Adipocyte (in vitro differentiated cells): Measurements from ENCODE around the gene UVRAG.
A peak's percentile ranks its signal among the peaks of the same experiment; 100 is the strongest.

Experiments
- DNase-seq: peaks from one replicate; pipeline ENCODE4 v3.0.0-alpha.2; 2015; ENCODE audit warnings: low read depth
- H3K27me3 ChIP-seq: replicated peaks from 2 replicates; pipeline ENCODE4 v1.7.0; 2013; ENCODE audit warnings: mild to moderate bottlenecking, low read length, moderate library complexity; ENCODE audit not compliant: control insufficient read depth, insufficient read depth
- H3K36me3 ChIP-seq: 2 replicates; pipeline ENCODE4 v1.7.0; 2013; ENCODE audit warnings: low read length, mild to moderate bottlenecking, moderate library complexity; ENCODE audit not compliant: control insufficient read depth, insufficient read depth, severe bottlenecking
- H3K4me1 ChIP-seq: 2 replicates; pipeline ENCODE4 v1.7.0; 2013; ENCODE audit warnings: mild to moderate bottlenecking, low read length, moderate library complexity; ENCODE audit not compliant: control insufficient read depth, insufficient read depth
- H3K4me3 ChIP-seq: 2 replicates; pipeline ENCODE4 v1.7.0; 2013; ENCODE audit warnings: mild to moderate bottlenecking, low read length, moderate library complexity
- H3K9ac ChIP-seq: 2 replicates; pipeline ENCODE4 v1.7.0; 2013; ENCODE audit warnings: mild to moderate bottlenecking, low read length, moderate library complexity
- H3K9me3 ChIP-seq: 2 replicates; pipeline ENCODE4 v1.7.0; 2013; ENCODE audit warnings: mild to moderate bottlenecking, low read length, moderate library complexity; ENCODE audit not compliant: control insufficient read depth

Gene UVRAG

DNA sequence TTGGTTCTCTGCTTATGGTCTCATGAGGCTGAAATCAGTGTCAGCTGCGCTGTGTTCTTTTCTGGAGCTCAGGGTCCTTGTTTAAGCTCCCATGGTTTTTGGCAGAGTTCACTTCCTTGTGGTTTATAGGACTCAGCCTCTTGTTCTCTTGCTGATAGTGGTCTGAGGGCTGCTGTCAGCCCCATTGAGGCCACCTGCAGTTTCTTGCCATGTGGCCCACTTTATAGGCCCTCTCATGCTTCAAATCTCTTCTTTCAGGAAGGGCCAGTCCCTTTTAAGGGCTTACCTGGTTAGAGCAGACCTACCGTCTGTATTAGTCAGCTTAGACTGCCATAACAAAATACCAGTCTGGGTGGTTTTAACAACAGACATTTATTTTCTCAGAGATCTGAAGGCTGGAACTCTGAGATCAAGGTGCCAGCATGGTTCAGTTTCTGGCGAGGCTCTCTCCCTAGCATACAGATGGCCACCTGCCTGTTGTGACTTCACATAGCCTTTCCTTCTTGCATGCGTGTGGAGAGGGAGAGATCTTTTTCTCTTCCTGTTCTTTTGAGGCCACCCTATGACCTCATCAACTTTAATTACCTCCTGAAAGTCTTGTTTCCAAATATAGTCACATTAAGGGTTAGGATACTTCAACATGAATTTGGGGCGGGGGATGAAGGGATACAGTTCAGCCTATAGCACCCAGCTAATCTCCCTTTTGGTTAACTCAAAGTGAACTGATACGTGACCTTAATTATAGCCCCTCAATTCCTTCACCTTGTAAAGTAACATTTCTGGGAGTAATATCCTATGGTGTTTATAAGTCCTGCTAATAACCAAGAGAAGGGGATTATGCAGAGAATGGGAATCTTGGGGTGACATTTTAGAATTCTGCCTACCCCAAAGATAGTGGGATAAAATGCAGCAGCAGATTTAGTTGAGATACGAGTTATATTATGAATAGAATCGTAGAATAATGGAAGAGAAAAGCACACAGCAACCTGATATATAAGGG lies 131.8 kb downstream of the UVRAG start:
- H3K9ac ChIP-seq: no peak overlapping the region
- no peak overlapping the region for H3K4me3 ChIP-seq
- no peaks in the 10 kb centered on the region for H3K27me3 ChIP-seq
- H3K4me1 ChIP-seq: peaks cover 20% of the 10 kb centered on the region
- DNase-seq: no peak
- no peaks in the 10 kb centered on the region for H3K36me3 ChIP-seq
- no peaks in the 10 kb centered on the region for H3K9me3 ChIP-seq

GRCh38 chr11:75949023-75949672 lies 134.1 kb downstream of the UVRAG start:
- peaks cover 20% of the 10 kb centered on the region for H3K4me1 ChIP-seq
- H3K9ac ChIP-seq: no peak overlapping the region
- no peaks in the 10 kb centered on the region for H3K9me3 ChIP-seq
- H3K27me3 ChIP-seq: no peaks in the 10 kb centered on the region
- H3K4me3 ChIP-seq: no peak overlapping the region
- DNase-seq: peak; percentile 46
- H3K36me3 ChIP-seq: no peaks in the 10 kb centered on the region

DNA sequence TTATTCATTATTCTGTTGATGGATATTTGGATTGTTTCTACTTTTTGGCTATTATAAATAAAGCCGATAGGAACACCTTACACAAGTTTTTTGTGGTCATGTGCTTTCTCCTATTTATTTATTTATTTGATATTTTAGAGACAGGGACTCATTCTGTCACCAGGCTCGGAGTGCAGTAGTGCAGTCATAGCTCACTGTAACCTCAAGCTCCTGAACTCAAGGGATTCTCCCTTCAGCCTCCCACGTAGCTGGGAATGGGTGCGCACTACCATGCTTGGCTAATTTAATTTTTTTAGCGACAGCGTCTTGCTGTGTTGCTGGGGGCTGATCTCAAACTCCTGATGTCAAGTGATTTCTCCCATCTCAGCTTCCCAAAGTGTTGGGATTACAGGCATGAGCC lies 135.1 kb downstream of the UVRAG start:
- Histone ChIP-seq H3K36me3 (no peaks in the 10 kb centered on the region), H3K27me3 (no peaks in the 10 kb centered on the region), H3K9me3 (no peaks in the 10 kb centered on the region), H3K4me3 (no peak overlapping the region), H3K9ac (no peak overlapping the region), H3K4me1 (peaks cover 20% of the 10 kb centered on the region)
- no peak for DNase-seq

- H3K27me3 ChIP-seq: no peaks in the 10 kb centered on the region
- no peaks in the 10 kb centered on the region for H3K36me3 ChIP-seq
- H3K4me3 ChIP-seq: no peak overlapping the region
- no peak for DNase-seq
- H3K9me3 ChIP-seq: no peaks in the 10 kb centered on the region
- no peak overlapping the region for H3K9ac ChIP-seq
- peaks cover 4% of the 10 kb centered on the region for H3K4me1 ChIP-seq
These were observed 139.0 kb downstream of the UVRAG start for GRCh38 chr11:75954039-75954438.

GRCh38 chr11:75955443-75955842 lies 140.4 kb downstream of the UVRAG start:
- H3K9me3 ChIP-seq: no peaks in the 10 kb centered on the region
- no peaks in the 10 kb centered on the region for H3K36me3 ChIP-seq
- H3K27me3 ChIP-seq: no peaks in the 10 kb centered on the region
- no peaks in the 10 kb centered on the region for H3K4me1 ChIP-seq
- no peak overlapping the region for H3K4me3 ChIP-seq
- H3K9ac ChIP-seq: no peak overlapping the region
- no peak for DNase-seq

- DNase-seq: no peak
- Histone ChIP-seq H3K4me1 (peaks cover 19% of the 10 kb centered on the region), H3K9me3 (no peaks in the 10 kb centered on the region)
These were observed 144.5 kb downstream of the UVRAG start for GRCh38 chr11:75959540-75959939.

DNA sequence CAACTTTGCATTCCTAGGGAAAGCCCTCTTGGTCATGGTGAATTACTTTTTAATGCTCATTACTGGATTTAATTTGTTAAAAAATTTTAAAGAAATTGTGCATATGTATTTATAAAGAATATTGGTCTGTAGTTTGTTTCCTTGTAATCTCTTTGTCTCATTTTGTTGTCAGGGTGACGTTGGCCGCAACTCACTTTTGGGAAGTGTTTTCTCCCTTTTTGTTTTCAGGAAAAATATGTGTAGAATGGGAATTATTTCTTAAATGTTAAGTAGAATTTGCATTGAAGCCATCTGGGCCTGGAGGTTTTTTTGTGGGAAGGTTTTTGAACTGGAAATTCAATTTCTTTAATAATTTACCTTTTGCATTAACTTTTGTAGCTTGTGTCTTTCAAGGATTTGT lies 149.1 kb downstream of the UVRAG start:
- Histone ChIP-seq H3K36me3 (no peaks in the 10 kb centered on the region), H3K4me3 (no peak overlapping the region), H3K27me3 (no peaks in the 10 kb centered on the region), H3K9me3 (no peaks in the 10 kb centered on the region), H3K9ac (no peak overlapping the region), H3K4me1 (peaks cover 49% of the 10 kb centered on the region)
- DNase-seq: no peak

More at GRCh38 chr11:75959540-75959939, 144.5 kb downstream of the UVRAG start:
- Histone ChIP-seq H3K9ac (no peak overlapping the region), H3K4me3 (no peak overlapping the region), H3K27me3 (no peaks in the 10 kb centered on the region), H3K36me3 (no peaks in the 10 kb centered on the region)

DNA sequence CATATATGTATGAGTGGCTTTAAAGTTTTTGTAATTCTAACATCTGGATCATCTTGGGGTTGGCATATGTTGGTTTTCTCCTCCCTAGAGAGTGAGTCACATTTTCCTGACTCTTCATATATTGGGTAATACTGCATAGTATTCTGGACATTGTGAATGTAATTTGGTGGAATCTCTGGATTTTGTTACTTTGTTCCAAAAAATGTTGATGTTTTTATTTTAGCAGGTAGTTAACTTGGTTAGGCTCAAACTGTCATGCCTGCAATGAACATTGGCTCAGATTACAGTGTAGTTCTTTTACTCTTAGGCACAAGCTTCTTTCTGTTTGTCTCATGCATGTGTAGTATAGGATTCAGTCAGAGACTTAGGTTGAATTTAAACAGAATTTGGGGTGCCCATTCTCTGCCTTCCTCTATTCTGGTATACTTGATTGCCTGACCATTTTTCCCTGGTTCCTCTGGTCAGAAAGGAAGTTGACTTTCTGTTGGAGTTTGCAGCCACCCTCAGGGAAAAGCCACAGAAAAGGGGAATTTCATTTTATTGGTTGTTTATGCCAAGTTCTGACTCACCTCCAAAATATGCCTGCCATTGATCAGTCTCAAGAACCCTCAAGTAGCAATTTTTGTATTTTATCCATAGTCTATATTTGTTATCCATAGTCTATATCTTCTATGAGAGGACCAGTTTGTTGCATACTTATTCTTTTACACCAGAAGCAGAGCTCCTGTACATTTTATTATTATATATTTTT lies 151.7 kb downstream of the UVRAG start:
- peak; percentile 94 for DNase-seq

DNA sequence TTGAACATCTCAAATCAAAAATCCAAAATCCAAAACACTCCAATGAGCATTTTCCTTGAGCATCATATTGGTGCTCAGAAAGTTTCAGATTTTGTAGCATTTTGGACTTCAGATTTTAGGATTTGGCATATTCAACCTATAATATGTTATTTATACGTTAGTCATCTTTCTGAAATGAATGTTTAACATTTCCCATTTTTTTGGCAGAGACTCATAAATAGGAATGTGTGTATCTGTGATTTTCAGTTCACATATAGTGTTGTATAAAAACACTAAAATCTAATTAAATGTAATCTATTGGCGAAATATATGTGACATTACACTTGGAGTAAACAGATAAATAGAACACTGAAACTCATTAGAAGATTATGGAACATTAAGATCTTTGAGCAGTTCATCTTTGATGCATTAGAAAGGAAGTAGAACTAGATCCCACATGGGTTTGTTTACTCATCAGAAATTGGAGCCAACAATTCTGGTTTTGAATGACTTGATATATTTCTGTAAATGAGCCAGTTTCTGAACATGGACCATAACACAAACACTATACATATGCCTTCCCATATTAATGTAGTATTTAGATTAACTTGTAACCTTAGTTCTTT lies 153.1 kb downstream of the UVRAG start:
- Histone ChIP-seq H3K9ac (no peak overlapping the region), H3K4me1 (peaks cover 45% of the 10 kb centered on the region), H3K9me3 (no peaks in the 10 kb centered on the region), H3K4me3 (no peak overlapping the region), H3K36me3 (no peaks in the 10 kb centered on the region), H3K27me3 (no peaks in the 10 kb centered on the region)
- DNase-seq: peak; percentile 53

More for the DNA sequence above, 151.7 kb downstream of the UVRAG start:
- Histone ChIP-seq H3K9ac (no peak overlapping the region), H3K4me1 (peaks cover 54% of the 10 kb centered on the region), H3K36me3 (no peaks in the 10 kb centered on the region), H3K4me3 (peak overlapping the region; percentile 44), H3K9me3 (no peaks in the 10 kb centered on the region), H3K27me3 (no peaks in the 10 kb centered on the region)

DNA sequence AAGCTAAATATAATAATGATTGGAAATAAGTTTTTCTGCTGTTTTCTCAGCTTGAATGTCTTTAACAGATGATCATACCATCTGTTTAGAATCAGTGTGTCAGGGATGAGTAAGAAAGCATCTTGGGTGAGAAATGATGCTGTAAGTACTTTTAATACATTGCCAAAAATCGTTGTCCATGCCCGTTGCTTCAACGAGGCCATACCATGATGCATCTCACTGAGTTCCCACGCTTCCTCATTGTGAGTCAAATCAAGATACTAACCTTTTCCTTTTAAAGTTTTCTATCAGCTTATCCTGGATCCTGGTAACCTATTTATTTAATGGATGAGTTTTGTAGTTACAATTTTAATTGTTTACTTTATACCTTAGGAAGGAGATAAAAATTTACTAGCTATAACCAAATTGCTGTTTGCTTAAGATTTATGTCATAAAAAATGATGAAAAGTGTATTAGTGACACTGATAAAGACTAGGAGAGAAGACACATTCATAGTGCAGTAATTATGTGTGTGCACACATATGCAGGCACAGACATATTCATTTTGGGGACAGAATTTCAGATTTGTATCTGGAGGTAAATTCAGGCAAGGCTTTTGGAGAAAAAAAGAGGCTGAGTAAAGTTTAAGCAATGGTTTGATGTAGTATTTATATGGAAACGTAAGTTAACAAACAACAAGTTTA lies 154.8 kb downstream of the UVRAG start:
- no peaks in the 10 kb centered on the region for H3K9me3 ChIP-seq
- H3K4me1 ChIP-seq: peaks cover 40% of the 10 kb centered on the region
- no peak overlapping the region for H3K4me3 ChIP-seq
- DNase-seq: peak; percentile 50
- H3K36me3 ChIP-seq: no peaks in the 10 kb centered on the region
- H3K27me3 ChIP-seq: no peaks in the 10 kb centered on the region
- H3K9ac ChIP-seq: no peak overlapping the region
